ENCODE data around the gene TRRAP.

The TRRAP gene

GRCh38 chr7:98985945-98986344, 107.6 kb downstream of the TRRAP start:
- Histone ChIP-seq H2BK5ac (ENCODE audit: low read depth, low read length, poor library complexity, severe bottlenecking) (no peak overlapping the region), H3K27me3 (ENCODE audit: control insufficient read depth in 1 of 2, insufficient read depth in 1 of 2, low read length in 2 of 2) (no peaks in the 10 kb centered on the region), H3K9me3 (ENCODE audit: control insufficient read depth, low read length) (peaks cover 4% of the 10 kb centered on the region), H4K91ac (ENCODE audit: low read length) (no peak overlapping the region), H3K4me2 (ENCODE audit: low read length, poor library complexity, severe bottlenecking) (no peak overlapping the region), H3K4me1 (ENCODE audit: control insufficient read depth, insufficient read depth, low read depth, low read length) (peaks cover 3% of the 10 kb centered on the region), H2BK15ac (ENCODE audit: low read depth, poor library complexity, severe bottlenecking) (no peak overlapping the region), H2BK120ac (ENCODE audit: low read depth, low read length) (no peak overlapping the region), H3K14ac (ENCODE audit: low read length in 2 of 2) (no peak overlapping the region), H3K18ac (ENCODE audit: low read depth in 1 of 2, low read length in 2 of 2) (no peak overlapping the region), H2AFZ (ENCODE audit: low read depth, low read length) (no peak overlapping the region), H2AK5ac (ENCODE audit: low read length, severe bottlenecking) (no peak overlapping the region), H3K4ac (ENCODE audit: low read depth in 1 of 2, low read length in 2 of 2) (no peak overlapping the region), H3K4me3 (ENCODE audit: insufficient read depth in 1 of 2, low read depth in 1 of 2, low read length in 2 of 2) (no peak overlapping the region), H3K23ac (ENCODE audit: low read length in 2 of 2) (no peak overlapping the region), H2BK12ac (ENCODE audit: low read length in 2 of 2) (no peak overlapping the region), H3K79me1 (replicated peaks; ENCODE audit: low read length, poor library complexity, severe bottlenecking) (peaks cover 25% of the 10 kb centered on the region), H4K8ac (ENCODE audit: low read length) (no peak overlapping the region), H3K9ac (ENCODE audit: low read length) (no peak overlapping the region), H3K27ac (ENCODE audit: low read length, poor library complexity, severe bottlenecking) (no peak overlapping the region), H3K36me3 (ENCODE audit: control insufficient read depth in 1 of 2, insufficient read depth in 2 of 2, low read depth in 1 of 2, low read length in 2 of 2) (peaks cover 57 to 98% of the 10 kb centered on the region in 2 experiments)
- DNase-seq, result no peak

- Histone ChIP-seq H2AFZ (ENCODE audit: low read depth, low read length) (no peak overlapping the region), H3K27ac (ENCODE audit: low read length, poor library complexity, severe bottlenecking) (no peak overlapping the region), H3K27me3 (ENCODE audit: control insufficient read depth in 1 of 2, insufficient read depth in 1 of 2, low read length in 2 of 2) (no peaks in the 10 kb centered on the region), H2BK12ac (ENCODE audit: low read length in 2 of 2) (no peak overlapping the region), H3K4me1 (ENCODE audit: control insufficient read depth, insufficient read depth, low read depth, low read length) (peaks cover 3% of the 10 kb centered on the region), H3K4me3 (ENCODE audit: insufficient read depth in 1 of 2, low read depth in 1 of 2, low read length in 2 of 2) (no peak overlapping the region), H3K4me2 (ENCODE audit: low read length, poor library complexity, severe bottlenecking) (no peak overlapping the region), H4K91ac (ENCODE audit: low read length) (no peak overlapping the region), H3K36me3 (ENCODE audit: control insufficient read depth in 1 of 2, insufficient read depth in 2 of 2, low read depth in 1 of 2, low read length in 2 of 2) (peaks cover 52 to 100% of the 10 kb centered on the region in 2 experiments), H2BK15ac (ENCODE audit: low read depth, poor library complexity, severe bottlenecking) (no peak overlapping the region), H3K14ac (ENCODE audit: low read length in 2 of 2) (no peak overlapping the region), H3K79me1 (replicated peaks; ENCODE audit: low read length, poor library complexity, severe bottlenecking) (peaks cover 20% of the 10 kb centered on the region), H2BK120ac (ENCODE audit: low read depth, low read length) (no peak overlapping the region), H3K18ac (ENCODE audit: low read depth in 1 of 2, low read length in 2 of 2) (no peak overlapping the region), H4K8ac (ENCODE audit: low read length) (no peak overlapping the region), H3K23ac (ENCODE audit: low read length in 2 of 2) (no peak overlapping the region), H2BK5ac (ENCODE audit: low read depth, low read length, poor library complexity, severe bottlenecking) (no peak overlapping the region), H2AK5ac (ENCODE audit: low read length, severe bottlenecking) (no peak overlapping the region), H3K9ac (ENCODE audit: low read length) (no peak overlapping the region), H3K9me3 (ENCODE audit: control insufficient read depth, low read length) (peaks cover 4% of the 10 kb centered on the region), H3K4ac (ENCODE audit: low read depth in 1 of 2, low read length in 2 of 2) (no peak overlapping the region)
- DNase-seq, result no peak
- 97% methylated on average over 15 of the region's 15 CpGs for WGBS
Measured at GRCh38 chr7:98988641-98989040, 110.3 kb downstream of the TRRAP start.

- Histone ChIP-seq H3K4ac (ENCODE audit: low read depth in 1 of 2, low read length in 2 of 2) (no peak overlapping the region), H3K79me1 (replicated peaks; ENCODE audit: low read length, poor library complexity, severe bottlenecking) (peaks cover 26% of the 10 kb centered on the region), H2BK15ac (ENCODE audit: low read depth, poor library complexity, severe bottlenecking) (no peak overlapping the region), H3K14ac (ENCODE audit: low read length in 2 of 2) (no peak overlapping the region), H3K4me1 (ENCODE audit: control insufficient read depth, insufficient read depth, low read depth, low read length) (peaks cover 3% of the 10 kb centered on the region), H4K91ac (ENCODE audit: low read length) (no peak overlapping the region), H3K9ac (ENCODE audit: low read length) (no peak overlapping the region), H3K4me2 (ENCODE audit: low read length, poor library complexity, severe bottlenecking) (no peak overlapping the region), H3K18ac (ENCODE audit: low read depth in 1 of 2, low read length in 2 of 2) (no peak overlapping the region), H2BK5ac (ENCODE audit: low read depth, low read length, poor library complexity, severe bottlenecking) (no peak overlapping the region), H3K9me3 (ENCODE audit: control insufficient read depth, low read length) (peaks cover 4% of the 10 kb centered on the region), H3K27ac (ENCODE audit: low read length, poor library complexity, severe bottlenecking) (no peak overlapping the region), H3K4me3 (ENCODE audit: insufficient read depth in 1 of 2, low read depth in 1 of 2, low read length in 2 of 2) (no peak overlapping the region), H2BK12ac (ENCODE audit: low read length in 2 of 2) (no peak overlapping the region), H2AFZ (ENCODE audit: low read depth, low read length) (no peak overlapping the region), H3K27me3 (ENCODE audit: control insufficient read depth in 1 of 2, insufficient read depth in 1 of 2, low read length in 2 of 2) (no peaks in the 10 kb centered on the region), H3K36me3 (ENCODE audit: control insufficient read depth in 1 of 2, insufficient read depth in 2 of 2, low read depth in 1 of 2, low read length in 2 of 2) (peaks cover 60 to 100% of the 10 kb centered on the region in 2 experiments), H4K8ac (ENCODE audit: low read length) (no peak overlapping the region), H3K23ac (ENCODE audit: low read length in 2 of 2) (no peak overlapping the region), H2BK120ac (ENCODE audit: low read depth, low read length) (no peak overlapping the region), H2AK5ac (ENCODE audit: low read length, severe bottlenecking) (no peak overlapping the region)
- no peak for DNase-seq
- WGBS, result 99% methylated on average over 4 of the region's 6 CpGs
Measured at GRCh38 chr7:98990356-98990755, 112.0 kb downstream of the TRRAP start.

- Histone ChIP-seq H2BK120ac (ENCODE audit: low read depth, low read length) (no peak overlapping the region), H2BK15ac (ENCODE audit: low read depth, poor library complexity, severe bottlenecking) (no peak overlapping the region), H3K27me3 (ENCODE audit: control insufficient read depth in 1 of 2, insufficient read depth in 1 of 2, low read length in 2 of 2) (no peaks in the 10 kb centered on the region), H3K18ac (ENCODE audit: low read depth in 1 of 2, low read length in 2 of 2) (no peak overlapping the region), H2BK5ac (ENCODE audit: low read depth, low read length, poor library complexity, severe bottlenecking) (no peak overlapping the region), H3K9ac (ENCODE audit: low read length) (no peak overlapping the region), H3K27ac (ENCODE audit: low read length, poor library complexity, severe bottlenecking) (no peak overlapping the region), H3K14ac (ENCODE audit: low read length in 2 of 2) (no peak overlapping the region), H3K4me2 (ENCODE audit: low read length, poor library complexity, severe bottlenecking) (no peak overlapping the region), H4K91ac (ENCODE audit: low read length) (no peak overlapping the region), H3K4me1 (ENCODE audit: control insufficient read depth, insufficient read depth, low read depth, low read length) (peaks cover 4% of the 10 kb centered on the region), H3K4me3 (ENCODE audit: insufficient read depth in 1 of 2, low read depth in 1 of 2, low read length in 2 of 2) (no peak overlapping the region), H3K79me1 (replicated peaks; ENCODE audit: low read length, poor library complexity, severe bottlenecking) (peaks cover 28% of the 10 kb centered on the region), H2BK12ac (ENCODE audit: low read length in 2 of 2) (no peak overlapping the region), H3K4ac (ENCODE audit: low read depth in 1 of 2, low read length in 2 of 2) (no peak overlapping the region), H2AFZ (ENCODE audit: low read depth, low read length) (no peak overlapping the region), H2AK5ac (ENCODE audit: low read length, severe bottlenecking) (no peak overlapping the region), H3K36me3 (ENCODE audit: control insufficient read depth in 1 of 2, insufficient read depth in 2 of 2, low read depth in 1 of 2, low read length in 2 of 2) (peaks cover 67 to 100% of the 10 kb centered on the region in 2 experiments), H4K8ac (ENCODE audit: low read length) (no peak overlapping the region), H3K23ac (ENCODE audit: low read length in 2 of 2) (no peak overlapping the region), H3K9me3 (ENCODE audit: control insufficient read depth, low read length) (no peaks in the 10 kb centered on the region)
- 98% methylated on average over 14 of the region's 14 CpGs for WGBS
- DNase-seq, result no peak
Measured at GRCh38 chr7:98991141-98991540, 112.8 kb downstream of the TRRAP start.
